HG03460 (cell line): ENCODE results near the gene ANO1.

Experiments used
- ATAC-seq: cut with Tn5 transposase; IDR thresholded peaks from one replicate; pipeline ENCODE4 v1.9.1; 2021; ENCODE audit not compliant: unreplicated experiment

Gene ANO1

DNA sequence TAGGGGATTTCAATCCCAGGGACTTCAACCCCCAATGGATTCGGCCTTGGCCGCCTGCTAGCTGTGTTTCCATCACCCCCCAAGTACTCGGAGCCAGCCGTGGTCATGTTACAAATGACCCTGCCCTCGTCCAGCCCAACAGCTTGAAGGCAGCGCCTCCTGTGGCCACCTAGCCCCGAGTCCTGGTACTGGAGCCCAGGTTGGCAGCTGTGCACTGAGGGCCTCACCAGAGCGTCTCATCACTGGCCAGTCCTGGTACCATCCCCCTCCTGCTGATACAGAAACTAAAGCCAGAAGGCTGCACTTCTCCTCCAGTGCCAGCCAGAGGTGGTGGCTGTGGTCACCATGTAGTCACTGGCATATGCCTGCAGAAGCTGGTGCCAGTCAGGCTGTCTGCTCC is 80.1 kb downstream of the ANO1 start:
- no peak for ATAC-seq

DNA sequence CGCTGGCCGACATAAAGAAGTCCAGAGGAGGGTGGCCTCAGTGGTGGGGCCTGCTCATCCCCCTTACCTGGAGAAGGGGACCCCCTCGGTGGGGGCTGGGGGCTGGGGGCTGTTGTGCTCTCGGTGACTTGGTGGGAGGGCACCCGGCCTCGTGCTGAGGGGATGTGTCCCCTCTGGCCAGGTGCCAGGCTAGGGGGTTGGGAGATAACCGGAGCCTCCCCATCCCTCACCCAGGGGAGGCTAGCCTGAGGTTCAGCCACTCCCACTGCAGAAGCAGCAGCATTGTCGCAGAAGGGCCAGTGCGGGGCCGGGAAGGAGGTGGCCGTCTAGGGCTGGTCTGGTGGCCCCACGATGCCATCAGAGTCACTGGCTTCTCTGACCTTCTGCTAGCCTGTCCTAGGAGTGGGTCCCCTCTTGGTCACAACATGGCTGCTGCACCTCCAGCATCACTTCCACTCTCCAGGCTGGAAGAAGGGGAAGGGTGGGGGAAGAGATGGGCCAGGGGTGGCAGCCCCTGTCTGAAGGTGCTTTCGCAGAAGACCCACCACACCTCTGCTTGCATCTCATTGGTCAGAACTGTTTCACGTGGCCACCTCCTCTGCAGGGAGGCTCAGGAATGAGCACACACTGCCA is 80.8 kb downstream of the ANO1 start:
- ATAC-seq: no peak

DNA sequence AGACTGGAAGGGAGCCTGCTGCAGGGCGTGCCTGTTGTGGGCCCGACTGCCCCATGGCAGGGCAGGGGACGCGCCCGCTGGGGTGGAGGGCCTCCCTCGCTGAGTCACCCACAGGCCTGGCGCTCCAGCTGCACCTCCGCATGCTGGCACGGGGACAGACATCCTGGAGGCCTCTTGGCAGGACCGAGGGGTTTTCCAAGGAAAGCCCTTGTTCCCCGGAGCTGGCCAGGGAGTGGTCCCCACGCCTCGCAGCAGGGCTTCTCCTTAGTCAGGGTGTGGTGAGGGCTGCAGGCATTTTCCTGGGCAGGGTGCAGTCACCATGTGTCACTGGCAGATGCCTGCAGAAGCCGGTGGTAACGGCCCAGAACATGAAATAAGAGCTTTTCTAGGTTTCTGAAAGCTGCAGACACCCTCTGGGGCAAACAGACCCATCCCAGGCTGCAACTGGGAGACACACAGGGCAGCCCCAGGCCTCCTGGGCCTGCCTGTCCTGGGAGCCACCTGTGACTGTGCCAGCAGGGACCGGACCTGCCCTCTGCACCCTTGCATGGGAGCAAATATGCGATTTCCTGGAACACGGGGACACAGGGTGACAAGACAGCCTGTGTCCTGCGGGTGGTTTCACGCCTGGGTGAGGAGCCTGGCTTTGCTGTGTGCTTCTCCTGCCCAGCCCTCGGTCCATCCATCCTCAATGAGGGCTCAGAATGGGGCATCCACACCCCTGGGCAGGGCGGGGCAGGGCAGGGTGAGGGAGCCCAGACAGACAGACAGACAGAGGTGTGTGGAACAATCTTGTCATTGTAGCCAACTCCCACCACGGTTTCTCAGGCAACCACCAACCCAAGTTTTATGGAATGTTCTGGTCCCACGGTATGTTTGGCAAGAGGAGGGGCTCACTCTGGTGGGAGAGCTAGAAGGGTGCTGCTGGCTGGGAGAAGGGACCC is 81.8 kb downstream of the ANO1 start:
- no peak for ATAC-seq

DNA sequence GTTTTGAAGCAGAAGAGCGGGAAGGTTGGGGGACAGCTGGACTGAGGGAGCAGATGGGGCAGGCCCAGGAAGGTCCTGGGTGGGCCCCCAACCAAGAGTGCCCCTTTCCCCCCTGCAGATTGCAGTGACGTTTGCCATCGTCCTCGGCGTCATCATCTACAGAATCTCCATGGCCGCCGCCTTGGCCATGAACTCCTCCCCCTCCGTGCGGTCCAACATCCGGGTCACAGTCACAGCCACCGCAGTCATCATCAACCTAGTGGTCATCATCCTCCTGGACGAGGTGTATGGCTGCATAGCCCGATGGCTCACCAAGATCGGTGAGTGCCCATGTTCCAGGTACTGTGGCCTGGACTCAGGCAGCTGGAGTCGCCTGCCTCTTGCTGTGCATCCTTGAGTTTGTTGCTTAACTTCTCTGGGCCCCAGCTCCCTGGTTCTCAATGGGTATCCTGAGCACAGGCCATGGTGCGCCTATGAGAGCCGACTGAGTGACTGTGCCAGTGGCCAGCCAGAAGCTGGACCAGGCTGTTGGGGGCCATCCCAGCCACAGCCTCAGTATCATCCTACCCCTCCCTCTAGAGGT is 83.0 kb downstream of the ANO1 start:
- ATAC-seq: no peak

DNA sequence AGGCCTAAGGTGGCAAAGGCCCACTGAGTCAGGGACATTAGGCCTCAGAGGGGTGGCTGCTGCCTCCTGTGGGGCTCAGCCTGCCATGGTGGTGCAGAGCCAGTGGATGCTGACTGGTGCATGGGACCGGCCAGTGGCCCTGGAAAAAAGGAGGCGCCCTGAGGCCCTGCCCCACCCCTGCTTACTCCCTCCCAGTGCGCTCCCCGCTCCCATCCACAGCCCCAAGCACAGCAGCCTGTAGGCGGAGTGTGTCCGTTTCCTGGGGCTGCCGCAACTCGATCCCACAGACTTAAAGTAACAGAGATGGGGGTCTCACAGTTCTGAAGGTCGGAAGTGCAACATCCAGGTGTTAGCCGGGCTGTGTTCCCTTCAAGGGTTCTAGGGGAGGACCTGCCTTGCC is 86.6 kb downstream of the ANO1 start:
- ATAC-seq: no peak

DNA sequence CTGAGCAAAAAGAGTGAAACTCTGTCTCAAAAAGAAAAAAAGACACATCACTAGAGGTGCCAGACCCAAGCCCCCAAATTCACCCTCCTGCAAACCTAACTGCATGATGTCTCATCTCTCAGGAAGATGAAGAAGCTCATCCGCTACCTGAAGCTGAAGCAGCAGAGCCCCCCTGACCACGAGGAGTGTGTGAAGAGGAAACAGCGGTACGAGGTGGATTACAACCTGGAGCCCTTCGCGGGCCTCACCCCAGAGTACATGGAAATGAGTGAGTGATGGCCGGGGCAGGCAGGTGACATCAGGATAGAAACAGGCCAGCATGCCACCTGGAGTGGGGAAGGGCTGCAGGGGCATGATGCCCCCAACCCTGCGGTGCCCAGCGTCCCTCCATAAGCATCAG is 89.0 kb downstream of the ANO1 start:
- no peak for ATAC-seq

DNA sequence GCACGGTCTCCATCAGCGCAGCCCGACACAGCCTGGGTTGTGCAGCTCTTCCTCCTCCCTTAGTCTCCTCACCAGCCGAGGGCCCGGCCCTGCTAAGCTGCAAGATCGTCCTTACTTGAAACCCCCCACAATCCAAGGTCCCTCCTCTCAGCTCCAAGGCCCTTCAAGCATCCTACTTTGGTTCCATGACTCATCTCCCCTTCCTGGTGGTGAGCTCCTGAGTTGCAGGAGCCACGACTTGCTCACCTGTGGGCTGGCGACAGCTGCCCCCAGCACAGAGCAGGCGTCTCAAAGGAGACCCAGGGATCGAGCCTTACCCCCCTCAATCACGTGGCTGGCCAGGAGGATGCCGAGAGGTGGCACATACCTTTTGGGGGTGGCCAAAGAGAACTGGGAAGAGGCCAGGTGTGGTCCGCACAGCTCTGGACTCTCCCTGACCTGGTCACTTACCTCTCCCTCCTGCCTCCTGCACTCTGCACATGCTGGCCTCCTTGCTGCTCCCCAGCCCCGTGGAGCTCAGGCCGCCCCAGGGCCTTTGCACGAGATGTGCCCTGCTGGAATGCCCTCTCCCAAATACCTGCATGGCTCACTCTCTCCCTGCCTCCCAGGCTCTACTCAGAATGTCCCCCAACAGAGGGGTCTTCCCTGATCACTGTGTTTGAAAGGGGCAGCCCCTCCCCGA is 89.7 kb downstream of the ANO1 start:
- ATAC-seq: no peak

DNA sequence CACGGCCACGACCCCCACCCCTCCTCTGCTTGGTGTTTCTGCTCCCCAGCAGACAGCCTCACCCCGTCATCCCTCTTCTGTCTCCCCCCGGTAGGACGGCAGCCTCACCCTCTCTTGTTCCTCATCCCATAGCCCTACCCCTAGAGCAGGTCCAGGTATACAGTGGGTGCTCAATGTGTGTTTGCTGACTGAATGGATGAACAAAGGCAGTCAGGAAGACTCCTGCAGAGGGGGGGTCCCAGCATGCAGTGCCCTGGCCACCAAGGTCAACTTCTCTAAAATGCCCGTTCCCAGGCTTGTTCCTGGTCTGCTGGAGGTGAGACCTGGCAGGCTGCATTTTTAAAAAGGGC is 90.3 kb downstream of the ANO1 start:
- ATAC-seq: no peak

DNA sequence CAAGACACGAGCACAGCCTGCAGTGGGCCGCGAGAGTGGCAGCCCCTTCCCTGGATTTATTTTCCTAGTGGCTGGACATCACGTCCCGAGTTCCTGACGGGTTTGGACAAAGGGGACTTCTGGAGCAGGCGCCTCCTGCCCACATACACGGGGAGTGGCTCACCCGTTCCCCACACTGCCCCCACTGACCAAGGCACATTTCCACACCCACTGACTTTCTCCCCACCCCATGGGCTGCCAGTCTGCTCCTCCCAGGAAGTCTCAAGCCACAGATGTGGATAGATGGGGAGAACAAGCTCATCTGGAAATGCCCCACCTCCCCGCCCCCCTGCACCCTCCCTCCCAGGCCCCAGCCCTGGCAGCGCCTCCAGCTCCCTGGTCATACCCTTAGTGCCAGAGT is 91.0 kb downstream of the ANO1 start:
- ATAC-seq: no peak

DNA sequence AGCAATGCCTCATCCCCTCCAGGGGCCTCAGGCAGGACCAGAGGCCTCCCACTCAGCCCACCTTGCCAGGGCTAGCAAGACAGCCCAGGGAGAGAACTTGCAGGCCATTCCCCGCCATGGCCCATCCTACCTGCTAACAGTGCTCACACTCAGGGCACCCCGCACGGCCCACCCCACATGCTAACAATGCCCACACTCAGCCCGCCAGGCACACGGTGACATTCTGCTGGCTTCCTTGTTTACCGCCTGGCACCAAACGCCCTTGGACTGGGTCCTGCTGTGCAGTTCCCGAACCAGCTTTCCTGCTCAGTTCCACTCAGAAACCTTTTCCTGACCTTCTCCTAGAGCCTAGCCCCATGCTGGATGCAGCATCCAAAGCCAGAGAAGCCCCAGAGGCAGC is 91.5 kb downstream of the ANO1 start:
- no peak for ATAC-seq

DNA sequence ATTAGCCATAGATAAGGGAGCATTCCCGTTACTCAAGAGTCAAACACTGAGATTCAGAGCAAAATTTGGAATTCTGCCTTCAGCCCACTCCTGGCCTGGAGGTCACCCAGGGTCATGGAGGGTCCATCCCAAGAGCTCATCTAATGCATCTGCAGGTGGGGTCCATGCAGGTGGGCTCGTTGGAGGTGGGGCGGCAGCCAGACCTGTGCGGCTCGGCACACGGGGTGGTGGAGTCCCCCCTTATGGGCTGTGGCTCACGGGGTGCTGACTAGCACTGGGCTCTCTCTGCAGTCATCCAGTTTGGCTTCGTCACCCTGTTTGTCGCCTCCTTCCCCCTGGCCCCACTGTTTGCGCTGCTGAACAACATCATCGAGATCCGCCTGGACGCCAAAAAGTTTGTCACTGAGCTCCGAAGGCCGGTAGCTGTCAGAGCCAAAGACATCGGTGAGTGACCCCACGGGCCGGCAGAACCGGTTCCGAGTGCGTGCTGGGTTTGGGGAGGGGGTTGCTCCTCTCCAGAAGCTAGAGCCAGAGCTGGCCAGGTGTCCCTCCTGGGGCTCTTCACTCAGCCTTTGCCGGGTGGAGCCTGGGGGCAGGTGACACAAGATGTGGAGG is 92.6 kb downstream of the ANO1 start:
- ATAC-seq: no peak

DNA sequence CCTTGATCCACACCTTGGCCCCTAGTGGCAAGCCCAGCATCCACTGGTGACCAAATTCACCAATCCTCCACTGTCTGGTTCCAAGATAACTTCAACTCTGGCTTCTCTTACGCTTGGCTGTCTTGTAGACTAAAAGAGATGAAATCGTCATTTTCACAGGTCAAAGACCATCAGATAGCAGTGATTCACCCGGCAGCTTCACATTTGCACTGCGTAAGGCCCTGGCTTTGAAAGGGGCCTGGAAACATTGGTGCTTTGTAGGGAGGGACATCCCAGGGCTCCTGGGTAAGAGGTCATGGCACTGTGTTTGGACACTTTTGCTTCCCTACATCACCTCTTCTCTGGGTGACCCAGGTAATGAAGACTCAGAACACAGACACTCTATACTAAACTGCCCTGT is 94.9 kb downstream of the ANO1 start:
- no peak for ATAC-seq

DNA sequence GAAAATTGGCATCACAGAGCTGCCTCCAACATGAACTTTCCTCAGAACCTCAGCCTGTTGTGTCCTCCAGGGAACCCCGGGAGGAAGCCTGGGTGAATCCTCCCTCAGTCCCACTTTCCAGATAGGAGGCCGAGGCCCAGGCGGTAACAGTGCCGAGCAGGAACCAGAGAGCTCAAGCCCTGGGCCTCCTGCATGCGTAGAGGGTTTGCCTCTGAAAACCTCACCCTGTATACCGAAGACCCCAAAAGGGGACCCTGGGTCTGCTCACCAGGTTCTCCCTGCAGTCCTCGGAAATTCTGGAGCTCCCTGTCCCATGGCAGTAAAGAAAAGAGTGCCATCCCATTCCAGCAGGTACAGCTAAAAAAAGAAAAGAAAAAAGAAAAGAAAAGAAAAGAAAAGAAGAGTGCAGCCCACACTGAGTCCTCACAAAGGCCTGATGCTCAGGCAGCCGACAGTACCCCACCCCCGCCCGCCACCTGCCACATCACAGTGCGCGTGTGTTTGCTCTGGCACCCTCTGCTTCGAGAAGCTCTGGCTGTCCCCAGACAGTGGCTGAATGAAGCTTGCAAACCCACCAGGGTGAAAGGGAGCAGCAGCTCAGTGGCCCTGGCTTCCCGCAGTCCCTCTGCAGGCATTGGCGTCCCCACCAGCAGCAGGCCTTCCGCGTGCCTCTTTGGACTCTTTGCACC is 96.6 kb downstream of the ANO1 start:
- no peak for ATAC-seq

DNA sequence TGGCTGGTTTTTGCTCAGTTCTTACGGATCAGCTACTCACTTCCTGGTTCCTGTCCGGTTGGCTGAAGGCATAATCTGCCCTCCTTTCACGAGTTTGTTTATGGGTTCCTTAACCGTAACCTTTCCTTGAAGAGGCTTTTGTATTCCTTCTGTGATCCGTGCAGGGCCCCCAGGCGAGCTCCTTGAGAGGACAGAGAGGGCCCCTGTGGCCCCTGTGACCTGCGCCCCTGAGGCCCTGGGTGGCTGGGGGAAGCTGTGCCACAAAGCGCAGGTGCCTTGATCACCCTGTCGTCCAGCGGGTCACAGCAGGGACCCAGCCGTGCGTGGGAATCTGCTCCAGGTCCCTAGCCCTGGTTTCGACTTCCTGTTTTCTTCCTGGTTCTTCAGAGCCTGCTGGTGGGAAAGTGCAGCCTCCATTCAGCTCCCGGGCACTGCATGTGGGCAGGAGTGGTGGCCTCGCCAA is 97.2 kb downstream of the ANO1 start:
- no peak for ATAC-seq

DNA sequence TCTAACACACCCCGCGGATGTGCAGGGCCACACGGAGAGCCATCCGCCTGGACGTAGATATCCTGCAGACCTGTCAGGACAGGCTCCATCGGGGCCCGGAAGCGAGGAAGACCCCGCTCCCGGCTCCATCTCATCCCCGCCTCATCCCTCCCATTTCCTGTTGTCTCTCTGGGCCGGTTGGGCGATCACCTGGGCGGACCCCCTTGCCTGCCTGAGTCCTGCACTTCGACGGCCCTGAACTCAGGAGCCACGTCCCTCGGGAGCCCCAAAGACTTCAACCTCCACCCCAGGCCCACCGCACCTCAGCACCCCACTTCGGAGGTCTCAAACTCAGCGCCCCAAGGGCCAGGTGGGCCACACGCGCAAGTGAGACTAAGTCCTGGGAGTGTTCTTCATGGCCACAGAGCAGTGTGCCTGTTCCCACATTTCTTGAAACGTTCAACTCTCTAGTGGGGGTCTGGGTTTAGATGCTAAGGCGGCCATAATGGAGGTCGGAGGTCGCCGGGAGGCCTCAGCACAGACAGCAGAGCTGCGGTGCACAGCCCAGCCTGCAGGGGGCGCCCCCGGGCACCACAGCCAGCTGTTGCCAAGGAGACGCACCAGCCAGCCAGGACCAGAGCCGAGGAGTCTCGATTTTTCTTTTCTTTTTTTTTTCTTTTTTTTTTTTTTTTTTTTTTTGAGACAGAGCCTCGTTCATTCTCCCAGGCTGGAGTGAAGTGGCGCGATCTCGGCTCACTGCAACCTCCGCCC is 99.0 kb downstream of the ANO1 start:
- no peak for ATAC-seq

DNA sequence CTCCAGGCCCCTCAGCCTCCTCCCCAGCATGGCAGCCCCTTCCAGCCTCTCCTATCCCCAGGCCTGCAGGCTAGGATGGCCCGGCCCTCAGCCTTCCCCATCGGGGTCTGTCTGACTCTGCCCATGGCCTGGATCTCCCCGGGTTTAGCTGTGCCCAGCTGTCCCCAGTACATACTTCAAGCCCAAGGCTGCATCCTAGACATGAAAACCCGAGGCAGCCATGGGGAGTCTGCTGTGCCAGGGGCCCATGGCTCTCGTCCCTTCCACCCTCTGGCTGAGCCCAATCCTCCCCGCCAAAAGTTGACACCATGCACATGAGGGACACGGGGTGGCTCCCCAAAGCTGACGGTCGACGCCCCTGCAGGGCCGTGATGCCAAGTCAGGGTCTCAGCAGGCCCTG is 102.8 kb downstream of the ANO1 start:
- no peak for ATAC-seq

DNA sequence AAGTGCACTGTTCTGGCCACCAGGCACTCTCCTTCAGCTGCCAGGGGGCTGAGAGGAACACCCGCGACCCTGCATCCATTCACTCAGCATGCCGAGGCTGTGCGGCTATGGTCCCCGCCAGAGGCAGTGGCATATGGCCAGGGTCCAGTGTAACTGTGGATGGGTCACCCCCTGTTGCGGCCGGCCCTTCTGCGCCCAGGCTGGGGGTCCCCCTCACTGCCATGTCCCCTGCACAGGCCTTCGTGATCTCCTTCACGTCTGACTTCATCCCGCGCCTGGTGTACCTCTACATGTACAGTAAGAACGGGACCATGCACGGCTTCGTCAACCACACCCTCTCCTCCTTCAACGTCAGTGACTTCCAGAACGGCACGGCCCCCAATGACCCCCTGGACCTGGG is 104.1 kb downstream of the ANO1 start:
- ATAC-seq: no peak

DNA sequence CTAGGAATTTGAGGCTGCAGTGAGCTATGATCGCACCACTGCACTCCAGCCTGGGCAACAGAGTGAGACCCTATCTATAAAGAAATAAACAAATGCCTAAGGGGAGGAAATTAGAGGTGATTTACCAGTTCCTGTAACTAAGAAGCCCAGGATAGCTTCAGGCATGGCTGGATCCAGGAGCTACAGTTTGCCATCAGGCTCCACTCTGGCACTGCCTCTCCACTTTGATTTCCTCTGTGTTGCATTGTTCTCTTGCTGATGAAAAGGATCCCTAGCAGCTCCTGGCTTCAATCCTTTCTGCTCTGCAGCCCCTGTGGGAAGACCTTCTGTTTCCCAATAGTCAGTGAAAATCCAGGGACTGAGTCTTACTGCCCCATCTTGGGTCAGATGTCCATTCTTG is 104.9 kb downstream of the ANO1 start:
- no peak for ATAC-seq

DNA sequence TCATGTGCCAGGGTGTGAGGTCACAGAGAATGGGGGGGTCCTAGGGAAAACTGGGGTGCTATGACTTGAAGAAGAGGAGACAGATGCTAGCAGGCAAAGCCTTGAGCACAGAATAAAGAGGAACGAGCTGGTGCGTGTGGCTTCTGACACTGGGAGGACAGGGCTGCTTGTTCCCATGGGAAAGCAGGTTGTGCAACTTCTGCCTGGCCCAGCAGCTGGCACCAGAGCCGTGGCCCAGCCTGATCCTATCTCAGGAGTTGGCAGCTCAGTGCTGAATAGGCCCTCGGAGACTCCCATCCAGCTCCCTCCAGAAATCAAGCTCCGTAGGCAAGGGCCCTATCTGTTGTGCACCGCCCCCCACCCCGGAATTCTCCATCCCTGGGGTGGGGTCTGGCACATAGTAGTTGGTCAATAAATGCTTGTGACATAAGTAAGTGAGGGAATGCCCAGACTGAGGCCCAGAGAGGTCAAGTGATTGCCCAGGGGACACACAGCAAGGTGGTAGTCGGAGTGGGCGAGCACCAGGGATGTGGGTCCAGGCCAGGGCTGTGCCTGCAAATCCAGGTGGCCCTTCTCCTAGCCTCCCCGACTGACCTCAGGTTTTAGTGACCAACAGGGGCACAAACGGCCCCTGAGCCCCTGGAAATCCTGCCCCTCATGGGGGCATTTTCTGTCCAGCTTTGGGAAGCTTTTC is 105.5 kb downstream of the ANO1 start:
- no peak for ATAC-seq
